ENCODE measurements around the gene COG1.
A peak's percentile ranks its signal among the peaks of the same experiment; 100 is the strongest.

The COG1 gene

DNA sequence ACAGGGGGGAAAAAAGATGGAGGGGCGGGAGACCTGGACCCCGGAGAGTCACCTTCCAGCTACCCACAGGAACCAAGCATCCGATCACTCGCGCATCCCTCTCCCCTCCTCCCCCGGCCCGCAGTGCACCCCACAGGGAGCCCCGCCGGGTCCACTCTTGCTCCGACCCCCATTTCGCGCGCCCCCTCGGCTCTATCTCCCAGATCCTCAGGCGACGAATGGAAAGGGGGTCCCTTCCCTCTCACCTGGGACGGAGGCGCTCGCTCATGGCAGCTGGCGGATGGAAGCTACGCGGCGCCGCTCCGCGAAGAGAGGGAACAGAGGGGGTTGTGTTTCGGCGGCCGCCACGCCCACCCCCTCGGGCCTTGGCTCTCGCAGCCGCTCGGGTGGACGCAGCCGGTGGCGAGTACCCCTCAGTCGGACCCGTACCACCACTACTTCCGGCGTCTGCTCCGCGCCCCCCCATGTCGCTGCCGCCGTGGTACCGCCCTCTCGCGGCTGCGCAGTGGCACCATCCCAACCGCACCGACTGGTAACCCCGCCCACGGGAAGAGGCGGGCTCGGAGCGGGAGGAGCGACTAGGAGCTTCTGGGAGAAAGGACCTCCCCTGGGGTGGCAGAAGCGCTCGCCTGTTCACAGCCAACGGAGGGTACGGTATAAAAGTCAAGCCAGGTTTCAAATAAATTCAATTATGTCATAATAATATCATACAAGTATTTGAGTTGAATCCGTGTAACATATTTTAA is 39.2 kb downstream of the COG1 start:
- peak; percentile 97 for DNase-seq

DNA sequence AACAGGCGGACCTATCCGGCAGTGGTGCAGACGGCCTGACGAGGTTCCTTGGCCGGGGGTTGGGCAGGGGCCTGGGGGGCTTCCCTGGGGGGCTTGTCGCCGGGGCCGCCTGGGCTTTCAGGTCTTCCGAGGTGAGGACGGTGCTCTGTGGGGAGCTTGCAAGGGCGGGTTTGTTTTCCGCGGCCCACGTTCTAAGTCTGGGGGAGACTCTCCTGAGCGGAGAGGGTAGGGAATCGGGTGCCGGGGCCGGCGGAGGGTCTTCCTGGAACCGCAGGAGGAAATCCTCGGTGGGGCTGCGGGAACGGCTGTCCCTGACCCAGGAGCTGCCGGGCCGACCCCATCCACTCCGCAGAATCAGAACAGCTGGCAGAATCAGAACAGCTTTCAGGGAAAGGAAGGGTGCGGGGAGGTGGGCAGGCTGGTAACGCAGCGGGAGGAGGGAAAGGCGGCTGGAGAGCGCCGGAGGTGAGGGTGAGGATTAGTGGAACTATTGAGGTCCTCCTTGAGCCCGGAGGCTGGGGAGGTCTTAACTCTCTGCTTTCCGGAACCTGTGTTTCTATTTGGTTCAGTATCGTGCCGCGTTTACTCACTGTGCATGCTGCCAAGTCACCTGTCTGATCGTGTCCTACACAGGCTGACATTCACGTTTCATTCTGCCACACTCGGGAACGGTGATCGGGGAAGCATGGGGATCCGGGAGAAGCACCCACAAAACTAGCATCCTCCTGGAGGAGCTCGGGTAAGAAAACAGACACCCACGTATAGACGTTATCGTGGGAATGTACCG is 39.9 kb downstream of the COG1 start:
- DNase-seq = peak; percentile 27

DNA sequence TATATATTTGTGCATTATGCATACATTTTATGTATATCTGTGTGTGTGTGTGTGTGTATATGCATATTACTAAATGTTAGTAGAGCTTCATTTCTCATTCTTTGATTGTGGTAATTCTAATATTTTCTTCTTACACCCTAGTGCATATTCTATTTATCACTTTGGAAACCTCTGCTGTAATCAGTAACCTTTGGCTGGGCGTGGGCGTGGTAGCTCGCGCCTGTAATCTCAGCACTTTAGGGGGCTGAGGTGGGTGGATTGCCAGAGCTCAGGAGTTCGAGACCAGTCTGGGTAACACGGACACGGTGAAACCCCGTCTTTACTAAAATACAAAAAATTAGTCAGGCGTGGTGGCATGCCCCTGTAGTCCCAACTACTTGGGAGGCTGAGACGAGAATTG is 41.9 kb downstream of the COG1 start:
- DNase-seq = no peak

DNA sequence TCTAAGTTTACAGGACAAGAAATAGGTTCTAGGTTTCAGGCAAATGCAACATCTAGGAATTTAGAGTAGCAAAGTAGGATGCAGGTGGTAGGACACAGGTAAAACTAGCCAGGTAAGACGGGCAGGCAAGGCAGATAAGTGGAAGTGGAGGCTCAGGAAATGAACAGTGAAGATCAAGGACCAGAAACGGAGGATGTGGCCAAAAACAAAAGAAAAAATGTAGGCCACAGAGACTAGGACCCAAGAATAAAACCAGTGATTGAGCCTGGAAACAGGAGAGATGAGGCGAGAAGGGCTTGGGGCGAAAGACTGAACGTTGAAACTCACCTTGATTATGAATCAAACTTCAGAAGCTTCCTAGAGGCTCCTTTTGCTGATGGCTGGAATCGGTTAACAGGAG is 44.9 kb downstream of the COG1 start:
- no peak for DNase-seq

DNA sequence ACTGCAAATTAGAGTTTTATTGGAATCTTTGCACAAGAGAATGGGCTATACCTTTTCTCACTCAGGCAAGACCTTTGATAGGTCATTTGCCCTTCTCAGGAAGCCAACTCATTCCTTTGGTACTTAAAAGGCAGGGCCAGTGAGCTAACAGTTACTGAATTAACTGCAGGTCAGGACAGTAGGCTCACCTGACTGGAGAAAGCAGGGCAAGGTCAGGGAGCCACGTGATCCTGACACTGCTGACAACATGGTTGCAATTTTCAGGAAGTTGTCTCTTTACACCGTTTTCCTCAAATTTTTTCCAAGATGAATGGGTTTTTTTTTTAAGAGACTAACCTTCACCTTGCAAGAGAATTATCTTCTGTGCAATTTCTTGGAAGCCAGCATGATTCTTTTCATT is 47.7 kb downstream of the COG1 start:
- DNase-seq = no peak

DNA sequence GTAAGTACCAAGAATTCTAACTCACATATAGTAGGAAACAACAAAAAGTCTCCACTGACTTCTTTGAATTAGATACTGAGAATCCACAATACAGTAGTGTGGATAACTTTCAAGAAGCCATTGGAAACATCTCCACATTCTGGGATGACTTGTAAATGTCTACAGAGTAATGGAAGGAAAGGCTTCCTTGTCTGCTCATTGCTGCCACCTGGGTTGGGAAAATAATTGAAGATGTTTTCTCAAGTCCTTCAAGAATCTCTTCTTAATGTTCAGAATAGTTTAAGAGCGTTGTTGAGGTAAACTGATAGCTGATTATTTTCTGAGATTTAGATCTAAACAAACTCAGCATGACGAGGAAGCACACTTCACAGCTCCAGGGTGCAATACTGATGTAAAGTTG is 54.9 kb downstream of the COG1 start:
- DNase-seq = no peak

DNA sequence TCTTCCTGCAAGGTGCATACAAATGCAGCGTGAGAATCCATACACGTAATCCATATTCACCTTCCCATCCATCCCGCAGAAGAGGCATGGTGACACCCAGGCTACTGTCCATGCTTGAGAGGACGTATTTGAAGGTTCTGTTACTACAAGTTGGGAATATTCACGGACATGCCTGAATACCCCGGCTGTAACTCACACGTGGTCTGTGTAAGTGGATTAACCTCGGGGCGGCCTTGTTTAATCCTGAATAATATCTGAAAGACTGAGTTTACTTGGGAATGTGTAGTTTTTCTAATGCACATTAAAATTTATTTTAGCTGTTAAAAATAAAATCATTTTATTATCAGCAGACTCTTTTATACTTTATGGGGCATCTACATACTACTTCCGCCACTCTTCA is 55.7 kb downstream of the COG1 start:
- no peak for DNase-seq

DNA sequence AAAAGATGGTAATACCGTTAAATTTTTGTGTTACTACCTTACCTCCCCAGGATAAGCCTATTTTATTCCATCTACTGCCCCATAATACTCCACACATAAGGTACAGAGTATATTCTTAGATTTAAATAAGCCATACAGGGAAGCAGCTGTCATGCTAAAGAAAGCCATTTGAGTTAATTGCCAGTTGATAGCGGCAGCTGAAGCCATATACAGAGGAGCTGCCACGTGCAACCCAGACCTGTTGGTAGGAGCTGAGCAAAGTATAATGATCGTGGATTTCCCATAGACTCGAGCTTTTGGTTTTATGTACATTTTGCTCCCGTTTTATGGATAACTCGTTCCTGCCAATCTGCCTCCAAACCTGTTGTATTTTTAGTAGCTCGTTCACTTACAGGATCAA is 56.8 kb downstream of the COG1 start:
- no peak for DNase-seq

DNA sequence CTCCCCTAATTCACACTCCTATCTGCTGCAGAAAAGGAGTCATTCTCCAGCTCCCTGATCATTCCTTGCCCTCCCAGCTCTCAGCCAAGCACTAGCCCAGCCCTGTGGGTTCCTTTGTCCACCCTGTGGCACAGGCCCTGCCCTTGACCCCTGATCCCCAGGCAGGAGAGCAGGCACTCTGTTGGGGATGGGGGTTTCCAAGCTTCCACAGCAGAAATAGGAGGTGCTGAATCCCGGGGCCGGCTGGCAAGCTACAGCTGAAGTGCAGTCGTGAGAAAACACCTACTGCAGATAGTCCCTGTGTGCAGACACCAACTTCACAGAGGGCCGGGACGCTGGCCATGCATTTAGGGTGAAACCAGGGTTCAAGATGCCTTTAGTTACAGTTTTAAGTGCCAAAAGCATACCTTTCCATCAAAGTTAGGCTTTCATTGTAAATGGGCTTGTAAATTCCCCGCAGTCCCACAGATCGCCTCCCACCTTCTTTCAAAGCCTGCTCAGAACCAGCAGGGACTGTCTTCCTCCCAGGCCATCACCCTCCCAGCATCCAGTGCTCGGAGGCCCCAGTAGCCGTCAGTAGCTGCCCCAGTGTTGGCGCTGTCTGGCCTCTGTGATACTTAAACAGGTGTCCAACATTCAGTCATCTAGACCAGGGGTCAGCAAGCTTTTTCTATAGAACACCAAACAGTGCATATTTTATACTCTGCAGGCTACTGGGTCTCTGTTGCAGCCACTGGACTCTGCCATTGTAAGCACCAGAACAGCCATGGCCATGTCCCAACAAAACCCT is 58.2 kb downstream of the COG1 start:
- DNase-seq = no peak

DNA sequence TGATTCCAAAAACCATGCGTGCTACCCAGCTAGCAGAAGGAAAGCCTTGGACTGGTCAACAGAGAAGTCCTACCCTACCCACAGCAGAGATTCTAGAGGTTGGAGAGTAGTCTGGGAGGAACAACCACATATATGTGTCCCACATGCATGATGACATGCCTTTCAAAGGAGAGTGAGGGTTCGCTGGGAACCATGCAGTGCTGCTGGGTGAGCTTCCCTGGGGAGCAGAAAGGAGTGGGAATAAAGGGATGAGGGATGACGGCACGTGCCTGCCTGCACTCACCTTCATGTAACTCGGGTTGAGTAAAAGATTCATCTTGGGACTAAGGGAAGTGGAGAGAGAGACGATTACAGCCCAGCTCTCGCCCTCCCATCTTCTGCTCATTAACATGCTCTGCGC is 59.0 kb downstream of the COG1 start:
- no peak for DNase-seq

DNA sequence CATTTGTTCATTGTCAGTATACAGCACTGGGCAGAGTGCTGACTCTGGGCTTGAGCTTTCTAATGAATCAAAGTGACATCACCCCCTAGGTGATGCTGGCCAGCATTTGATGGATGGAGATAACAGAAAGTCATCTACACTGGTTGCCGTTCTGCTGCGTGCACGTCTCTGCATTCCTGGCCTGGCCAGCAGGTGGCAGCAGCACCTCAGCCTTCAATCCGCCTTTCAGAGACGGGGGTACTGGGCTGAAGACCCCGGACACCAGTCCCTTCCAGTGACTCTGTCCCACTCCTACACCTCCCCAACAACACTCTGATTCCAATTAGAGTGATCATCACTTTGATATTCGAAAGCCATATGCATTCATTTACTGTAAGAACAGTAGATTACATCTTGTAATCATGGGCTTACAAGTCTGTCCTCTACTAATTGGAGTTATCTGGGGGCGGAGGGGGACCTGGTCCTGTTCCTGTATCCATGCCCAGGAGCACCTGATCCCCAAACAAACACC is 62.9 kb downstream of the COG1 start:
- peak; percentile 36 for DNase-seq

DNA sequence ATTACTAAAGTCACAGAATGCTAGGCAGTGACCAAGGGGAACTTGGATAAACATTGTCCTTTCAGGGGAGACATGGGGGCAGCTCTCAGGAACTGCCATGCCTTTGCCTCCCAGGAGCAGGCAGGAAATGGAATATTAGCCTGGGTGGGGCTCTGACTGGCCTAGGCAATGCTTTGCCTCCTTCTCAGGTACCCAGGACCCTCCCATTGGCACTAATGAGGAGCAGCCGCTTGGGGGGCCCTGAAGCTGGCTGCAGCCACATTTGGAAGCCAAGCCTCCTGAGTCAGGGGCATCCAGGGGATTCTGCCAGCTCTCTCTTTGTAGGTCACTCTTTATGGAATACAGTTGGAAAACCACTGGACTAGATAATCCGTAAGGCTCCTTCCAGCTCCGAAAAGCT is 63.4 kb downstream of the COG1 start:
- DNase-seq = no peak

DNA sequence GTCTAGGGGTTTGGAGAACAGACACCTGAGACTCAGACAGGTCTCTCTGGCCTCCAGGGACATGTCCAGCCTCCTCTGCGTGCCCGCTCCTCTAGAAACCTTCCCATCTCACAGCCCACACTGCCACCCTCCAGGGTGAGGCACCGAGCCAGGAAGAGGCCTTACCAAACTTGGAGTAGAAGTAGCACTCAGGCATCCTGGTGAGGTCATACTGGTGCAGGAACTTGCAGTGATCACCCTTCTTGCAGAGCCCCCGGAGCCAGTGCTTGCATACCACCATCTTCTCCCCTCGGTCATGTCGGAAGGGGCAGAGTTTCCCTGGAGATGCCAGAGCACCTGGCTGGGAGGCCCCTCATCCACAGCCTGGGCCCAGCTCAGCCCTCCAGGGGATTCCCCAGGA is 64.7 kb downstream of the COG1 start:
- no peak for DNase-seq

All from inflammatory macrophage treated with lipopolysaccharide for 4 hours (primary cell).